ENCODE data around the gene RBMS1.
A peak's percentile ranks its signal among the peaks of the same experiment; 100 is the strongest.

Gene RBMS1

GRCh38 chr2:160408173-160408958 is 85.2 kb downstream of the RBMS1 start:
- DNase-seq (ENCODE audit: low spot score) = no peak

- no peak for DNase-seq (ENCODE audit: low spot score)
These were observed 86.0 kb downstream of the RBMS1 start for GRCh38 chr2:160407393-160408172.

GRCh38 chr2:160406591-160407392 is 86.8 kb downstream of the RBMS1 start:
- DNase-seq (ENCODE audit: low spot score) = no peak

- peak; percentile 39 for DNase-seq (ENCODE audit: low spot score)
These were observed 88.3 kb downstream of the RBMS1 start for GRCh38 chr2:160405077-160405867.

- DNase-seq (ENCODE audit: low spot score) = no peak
These were observed 90.3 kb downstream of the RBMS1 start for GRCh38 chr2:160402997-160403979.

GRCh38 chr2:160402501-160402900 is 91.1 kb downstream of the RBMS1 start:
- no peak for DNase-seq (ENCODE audit: low spot score)

- no peak for DNase-seq (ENCODE audit: low spot score)
These were observed 91.7 kb downstream of the RBMS1 start for GRCh38 chr2:160401895-160402294.

GRCh38 chr2:160399880-160400279 is 93.7 kb downstream of the RBMS1 start:
- no peak for DNase-seq (ENCODE audit: low spot score)

GRCh38 chr2:160397530-160397865 is 96.1 kb downstream of the RBMS1 start:
- no peak for DNase-seq (ENCODE audit: low spot score)

GRCh38 chr2:160394153-160394552 is 99.5 kb downstream of the RBMS1 start:
- no peak for DNase-seq (ENCODE audit: low spot score)

- DNase-seq (ENCODE audit: low spot score) = no peak
These were observed 101.4 kb downstream of the RBMS1 start for GRCh38 chr2:160392201-160392600.

- no peak for DNase-seq (ENCODE audit: low spot score)
These were observed 102.8 kb downstream of the RBMS1 start for GRCh38 chr2:160390544-160391455.

GRCh38 chr2:160389875-160390274 is 103.7 kb downstream of the RBMS1 start:
- DNase-seq (ENCODE audit: low spot score) = no peak

- DNase-seq (ENCODE audit: low spot score) = no peak
These were observed 104.9 kb downstream of the RBMS1 start for GRCh38 chr2:160388464-160389263.

GRCh38 chr2:160387558-160388262 is 105.9 kb downstream of the RBMS1 start:
- DNase-seq (ENCODE audit: low spot score) = no peak

GRCh38 chr2:160384791-160385190 is 108.8 kb downstream of the RBMS1 start:
- DNase-seq (ENCODE audit: low spot score) = no peak

- no peak for DNase-seq (ENCODE audit: low spot score)
These were observed 112.1 kb downstream of the RBMS1 start for GRCh38 chr2:160381425-160381951.

GRCh38 chr2:160380611-160381010 is 113.0 kb downstream of the RBMS1 start:
- no peak for DNase-seq (ENCODE audit: low spot score)
